Prostate gland (tissue), 2 donors: ENCODE measurements around the gene ANP32B. TPM values are rescaled to one million over a fixed set of nuclear protein-coding genes. Genes with fewer than 3 reads are reported as not detected.
"Not testable (repeated sequence)": the region's sequence is repeated elsewhere in the genome, so short reads cannot be mapped to it uniquely, and the experiment has no call there.

Source experiments
- DNase-seq: peaks from one replicate; pipeline ENCODE4 v3.0.0-alpha.2; 2019; ENCODE audit warnings: low spot score
- H3K27ac ChIP-seq, 2 donors: fragments of 200-600 bp; sonication (generic); 2 replicates each; pipeline ENCODE4 v1.5.1; 2017 to 2019
- H3K27me3 ChIP-seq: fragments of 200-600 bp; sonication (generic); replicated peaks from 2 replicates; pipeline ENCODE4 v1.5.1; 2019; ENCODE audit not compliant: insufficient read depth
- H3K36me3 ChIP-seq, 2 donors: fragments of 200-600 bp; sonication (generic); 1 replicate in 1 of 2; 2 replicates in 1 of 2; pipeline versions ENCODE4 v1.5.1 to v1.8.1; 2017 to 2019
- H3K4me1 ChIP-seq: fragments of 200-600 bp; sonication (generic); replicated peaks from 2 replicates; pipeline ENCODE4 v1.5.1; 2019
- H3K4me3 ChIP-seq, 2 donors: fragments of 200-600 bp; sonication (generic); 2 replicates each; pipeline ENCODE4 v1.5.1; 2017 to 2019
- H3K9me3 ChIP-seq: fragments of 200-600 bp; sonication (generic); 2 replicates; pipeline ENCODE4 v1.5.1; 2017
- POLR2A ChIP-seq: fragments of 450-650 bp; IDR thresholded peaks from one replicate; pipeline ENCODE4 v1.6.1; 2016; ENCODE audit warnings: antibody characterized with exemption, mild to moderate bottlenecking
- POLR2AphosphoS5 ChIP-seq: sonication (generic); formaldehyde crosslinking; IDR thresholded peaks from one replicate; pipeline ENCODE4 v1.6.1; 2017; ENCODE audit warnings: antibody characterized with exemption
- WGBS: methylation state at CpG from one replicate; pipeline ENCODE4 v1.1.5; 2018; 5-methylcytosine and 5-hydroxymethylcytosine counted together
- intact Hi-C: fragments of 100-400 bp; cut with DNase I; formaldehyde crosslinking; loops from one replicate; pipeline ENCODE4 v1.14.2; 2022
- total RNA-seq, 2 donors: library from RNA; depleted of rRNA; stranded (reverse); fragments of >200 nt; gene quantifications; one replicate each; pipeline ENCODE4 v1.1.0, GENCODE V29; 2016
- TF ChIP-seq, protein P1 (sequence below), 4 experiments: fragments of 200-600 bp in 2 of 4; fragments of 450-650 bp in 2 of 4; sonication (generic) in 2 of 4; IDR thresholded peaks; 1 replicate in 3 of 4; 2 replicates in 1 of 4; pipeline ENCODE4 v1.5.1; 2016 to 2019; ENCODE audit warnings: antibody characterized with exemption in 4 of 4, mild to moderate bottlenecking in 2 of 4, moderate library complexity in 2 of 4

The ANP32B gene
- total RNA-seq, 2 donors from 2014 or later, result 22.5 to 25.1 TPM

DNA sequence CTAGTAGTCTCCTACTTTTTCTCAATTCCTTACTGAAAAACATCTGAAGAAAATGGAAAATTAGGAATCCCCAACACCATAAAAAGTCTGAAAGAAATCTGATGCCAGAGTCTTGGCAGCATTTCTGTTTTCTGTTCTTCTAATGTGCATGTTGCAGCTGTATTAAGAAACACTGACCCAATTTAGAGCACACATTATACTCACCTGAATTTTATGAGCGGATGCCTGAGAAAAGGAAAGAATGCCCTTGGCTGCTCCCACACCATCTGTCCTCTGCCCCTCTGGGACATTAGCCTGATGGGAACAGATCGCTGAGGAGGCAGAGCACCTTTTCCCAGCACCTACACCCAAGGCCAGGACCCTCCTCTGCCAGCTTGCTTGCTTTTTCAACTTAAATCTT is 14.1 kb upstream of the ANP32B start:
- 55% methylated on average over 2 of the region's 2 CpGs for WGBS

DNA sequence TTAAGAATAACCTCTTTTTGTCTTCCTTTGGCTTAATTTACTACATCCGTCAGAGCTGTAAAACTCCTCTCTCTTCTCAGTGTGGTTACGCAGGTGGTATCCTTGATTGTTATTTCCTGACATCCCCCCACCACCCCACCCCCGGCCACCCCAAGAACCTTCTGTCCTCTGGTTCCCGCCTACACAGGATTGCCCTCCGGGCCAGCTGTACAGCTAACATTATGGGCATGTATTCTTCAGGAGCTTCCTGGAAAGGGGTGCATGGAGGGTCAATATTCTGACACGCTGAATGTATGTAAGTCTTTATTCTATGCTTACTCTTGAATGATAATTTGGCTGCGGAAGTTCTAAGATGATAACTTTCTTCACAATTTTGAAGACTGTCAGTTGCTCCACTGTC is 13.0 kb upstream of the ANP32B start:
- 56% methylated on average over 7 of the region's 7 CpGs for WGBS
- intact Hi-C loops, result no loop called here

More for the DNA sequence above, 14.1 kb upstream of the ANP32B start:
- H3K4me3 ChIP-seq, result no peak overlapping the region
- peak; percentile 35 for DNase-seq
- H3K4me1 ChIP-seq, result peaks cover 3% of the 10 kb centered on the region
- TF ChIP-seq, protein P1, sequence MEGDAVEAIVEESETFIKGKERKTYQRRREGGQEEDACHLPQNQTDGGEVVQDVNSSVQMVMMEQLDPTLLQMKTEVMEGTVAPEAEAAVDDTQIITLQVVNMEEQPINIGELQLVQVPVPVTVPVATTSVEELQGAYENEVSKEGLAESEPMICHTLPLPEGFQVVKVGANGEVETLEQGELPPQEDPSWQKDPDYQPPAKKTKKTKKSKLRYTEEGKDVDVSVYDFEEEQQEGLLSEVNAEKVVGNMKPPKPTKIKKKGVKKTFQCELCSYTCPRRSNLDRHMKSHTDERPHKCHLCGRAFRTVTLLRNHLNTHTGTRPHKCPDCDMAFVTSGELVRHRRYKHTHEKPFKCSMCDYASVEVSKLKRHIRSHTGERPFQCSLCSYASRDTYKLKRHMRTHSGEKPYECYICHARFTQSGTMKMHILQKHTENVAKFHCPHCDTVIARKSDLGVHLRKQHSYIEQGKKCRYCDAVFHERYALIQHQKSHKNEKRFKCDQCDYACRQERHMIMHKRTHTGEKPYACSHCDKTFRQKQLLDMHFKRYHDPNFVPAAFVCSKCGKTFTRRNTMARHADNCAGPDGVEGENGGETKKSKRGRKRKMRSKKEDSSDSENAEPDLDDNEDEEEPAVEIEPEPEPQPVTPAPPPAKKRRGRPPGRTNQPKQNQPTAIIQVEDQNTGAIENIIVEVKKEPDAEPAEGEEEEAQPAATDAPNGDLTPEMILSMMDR (IDR thresholded peaks at IDR 0.05), result no peak
- TF ChIP-seq POLR2AphosphoS5, result peak; percentile 77
- H3K9me3 ChIP-seq, result no peaks in the 10 kb centered on the region
- intact Hi-C loops, result no loop called here
- H3K27ac ChIP-seq, result peak overlapping the region in 1 of 2 donors; percentile 18
- no peaks in the 10 kb centered on the region for H3K27me3 ChIP-seq
- no peaks in the 10 kb centered on the region for H3K36me3 ChIP-seq

DNA sequence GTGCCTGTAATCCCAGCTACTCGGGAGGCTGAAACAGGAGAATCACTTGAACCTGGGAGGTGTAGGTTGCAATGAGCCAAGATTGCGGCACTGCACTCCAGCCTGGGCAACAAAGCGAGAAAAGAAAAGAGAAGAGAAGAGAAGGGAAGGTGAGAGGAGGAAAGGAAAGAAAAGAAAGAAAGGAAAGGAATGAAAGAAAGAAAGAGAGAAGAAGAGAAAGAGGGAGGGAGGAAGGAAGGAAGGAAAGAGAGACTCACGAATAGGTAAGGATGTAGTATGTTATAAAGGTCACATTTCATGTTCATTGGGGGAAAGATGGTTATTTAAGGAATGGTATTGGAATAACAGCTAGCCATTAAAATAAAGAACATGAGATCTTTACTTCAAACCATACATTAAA is 10.4 kb upstream of the ANP32B start:
- intact Hi-C loops, result no loop called here
- no peaks in the 10 kb centered on the region for H3K36me3 ChIP-seq
- 86% methylated on average over 4 of the region's 4 CpGs for WGBS
- H3K9me3 ChIP-seq, result no peaks in the 10 kb centered on the region
- TF ChIP-seq POLR2AphosphoS5 (no peak), POLR2A (no peak)
- TF ChIP-seq, protein P1 (IDR thresholded peaks at IDR 0.05), result no peak
- H3K27ac ChIP-seq, result no peak overlapping the region
- no peaks in the 10 kb centered on the region for H3K27me3 ChIP-seq
- no peak for DNase-seq
- H3K4me3 ChIP-seq, result no peak overlapping the region
- H3K4me1 ChIP-seq, result peaks cover 3% of the 10 kb centered on the region

More for the DNA sequence above, 13.0 kb upstream of the ANP32B start:
- no peak overlapping the region for H3K4me3 ChIP-seq
- H3K4me1 ChIP-seq, result peaks cover 3% of the 10 kb centered on the region
- no peaks in the 10 kb centered on the region for H3K36me3 ChIP-seq
- H3K27me3 ChIP-seq, result no peaks in the 10 kb centered on the region
- no peak overlapping the region for H3K27ac ChIP-seq
- TF ChIP-seq, protein P1 (IDR thresholded peaks at IDR 0.05), result no peak
- no peak for TF ChIP-seq POLR2A
- TF ChIP-seq POLR2AphosphoS5, result no peak
- H3K9me3 ChIP-seq, result no peaks in the 10 kb centered on the region
- DNase-seq, result no peak

DNA sequence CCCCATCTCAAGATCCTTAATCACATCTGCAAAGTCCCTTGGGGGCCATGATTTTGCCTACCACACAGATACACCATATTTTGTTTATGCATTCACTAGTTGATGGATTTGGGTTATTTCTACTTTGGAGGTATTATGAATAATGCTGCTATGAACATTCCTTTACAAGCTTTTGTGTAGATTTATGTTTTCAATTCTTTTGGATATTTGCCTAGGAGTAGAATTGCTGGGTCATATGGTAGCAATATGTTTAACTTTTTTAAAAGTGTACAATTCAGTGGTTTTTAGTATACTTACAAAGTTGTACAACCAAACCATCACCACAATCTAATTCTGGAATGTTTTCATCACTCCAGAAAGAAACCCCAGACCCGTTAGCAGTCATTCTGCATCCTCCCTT is 7.8 kb upstream of the ANP32B start:
- H3K27me3 ChIP-seq, result no peaks in the 10 kb centered on the region
- no peak for DNase-seq
- no peaks in the 10 kb centered on the region for H3K36me3 ChIP-seq
- intact Hi-C loops, result no loop called here
- H3K9me3 ChIP-seq, result no peaks in the 10 kb centered on the region
- TF ChIP-seq POLR2AphosphoS5 (no peak), POLR2A (no peak)
- TF ChIP-seq, protein P1 (IDR thresholded peaks at IDR 0.05), result no peak
- no peaks in the 10 kb centered on the region for H3K4me1 ChIP-seq
- 76% methylated on average over 1 of the region's 1 CpG for WGBS
- no peak overlapping the region for H3K27ac ChIP-seq
- H3K4me3 ChIP-seq, result no peak overlapping the region

DNA sequence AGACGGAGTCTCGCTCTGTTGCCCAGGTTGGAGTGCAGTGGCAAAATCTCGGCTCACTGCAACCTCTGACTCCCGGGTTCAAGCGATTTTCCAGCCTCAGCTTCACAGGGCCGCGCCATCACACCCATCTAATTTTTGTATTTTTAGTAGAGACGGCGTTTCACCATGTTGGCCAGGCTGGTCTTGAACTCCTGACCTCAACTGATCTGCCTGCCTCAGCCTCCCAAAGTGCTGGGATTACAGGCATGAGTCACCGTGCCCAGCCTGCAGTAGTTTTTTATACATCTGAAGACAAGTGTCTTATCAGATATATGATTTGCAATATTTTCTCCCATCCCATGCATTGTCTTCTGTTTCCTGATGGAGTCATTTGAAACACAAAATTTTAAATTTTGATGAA is 6.5 kb upstream of the ANP32B start:
- H3K4me1 ChIP-seq, H3K4me3 ChIP-seq, DNase-seq, H3K27me3 ChIP-seq, intact Hi-C loops, H3K9me3 ChIP-seq, H3K36me3 ChIP-seq, H3K27ac ChIP-seq: not testable (repeated sequence)
- WGBS, result 92% methylated on average over 10 of the region's 10 CpGs
